ENCODE results near the gene MAP3K3. TPM values are rescaled to one million over a fixed set of nuclear protein-coding genes. Genes with fewer than 3 reads are reported as not detected.

The MAP3K3 gene
- total and polyA plus RNA-seq, 9 of the 15 experiments (the other 6 are each of a cell fraction or from before 2014, with no cell fraction given) = 0.69 to 16.5 (median 12.1) TPM

GRCh38 chr17:63633742-63634141, 11.5 kb downstream of the MAP3K3 start (continued):
- TF ChIP-seq MITF (IDR thresholded peaks at IDR 0.05) (no peak), ZNF830 (CRISPR knock-in tag; IDR thresholded peaks at IDR 0.05) (no peak), MEIS2 (IDR thresholded peaks at IDR 0.05; ENCODE audit: partially characterized antibody) (no peak), ZNF449 (CRISPR knock-in tag; IDR thresholded peaks at IDR 0.05) (no peak), UBTF (IDR thresholded peaks at IDR 0.05; ENCODE audit: borderline replicate concordance in 1 of 2, low read depth in 2 of 2, low read length in 2 of 2) (no peak), PHB2 (IDR thresholded peaks at IDR 0.05; ENCODE audit: low read depth) (no peak), ZNF324 (CRISPR knock-in tag; IDR thresholded peaks at IDR 0.05) (no peak)
